ENCODE measurements around the gene HPN. TPM values are rescaled to one million over a fixed set of nuclear protein-coding genes. Genes with fewer than 3 reads are reported as not detected.
"Not testable (repeated sequence)": the region's sequence is repeated elsewhere in the genome, so short reads cannot be mapped to it uniquely, and the experiment has no call there.

Gene HPN
- total and polyA plus RNA-seq, 2 experiments from 2014 or later = 14.0 to 17.4 TPM

DNA sequence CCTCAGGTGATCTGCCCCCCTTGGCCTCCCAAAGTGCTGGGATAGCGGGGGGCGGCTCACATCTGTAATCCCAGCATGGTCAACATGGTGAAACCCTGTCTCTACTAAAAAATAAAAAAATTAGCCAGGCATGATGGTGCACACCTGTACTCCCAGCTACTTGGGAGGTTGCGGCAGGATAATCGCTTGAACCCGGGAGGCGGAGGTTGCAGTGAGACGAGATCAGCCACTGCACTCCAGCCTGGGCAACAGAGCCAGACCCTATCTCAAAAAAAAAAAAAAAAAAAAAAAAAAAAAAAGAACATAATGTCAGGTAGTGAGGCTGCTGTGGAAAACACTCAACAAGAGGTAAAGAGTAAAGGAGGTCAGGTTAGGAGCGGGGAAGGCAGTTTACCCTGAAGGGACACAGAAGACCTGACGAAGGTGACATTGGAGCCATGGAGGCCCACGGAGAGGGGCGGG is 12.2 kb upstream of the HPN start:
- not testable (repeated sequence) for H3K27ac ChIP-seq (ENCODE audit: low read depth); H2AFZ ChIP-seq; H3K4me1 Mint-ChIP-seq; H3K9me2 ChIP-seq (ENCODE audit: insufficient read depth); H3K79me2 ChIP-seq (replicated peaks; ENCODE audit: insufficient read depth); ATAC-seq; H3K27ac Mint-ChIP-seq; DNase-seq (ENCODE audit: low spot score); H3K9me3 Mint-ChIP-seq
- Mint-ChIP-seq H3K36me3 (ENCODE audit: low read depth) (peaks cover 40% of the 10 kb centered on the region), H3K4me3 (peak overlapping the region; percentile 51; the same call in 2 of the 3 replicates), H3K27me3 (ENCODE audit: insufficient read depth, low read depth, poor library complexity) (peaks cover 45% of the 10 kb centered on the region)
- Histone ChIP-seq H4K20me1 (replicated peaks; ENCODE audit: insufficient read depth) (peaks cover 11% of the 10 kb centered on the region; the same call in 1 of the 2 replicates), H3K4me3 (peak overlapping the region; percentile 66; the same call in 1 of the 2 replicates), H3K4me2 (peak overlapping the region; percentile 86), H3K36me3 (ENCODE audit: insufficient read depth) (peaks cover 25% of the 10 kb centered on the region), H3K4me1 (ENCODE audit: insufficient read depth) (peaks cover 15% of the 10 kb centered on the region), H3K27me3 (ENCODE audit: insufficient read depth) (peaks cover 34% of the 10 kb centered on the region), H3F3A (replicated peaks; ENCODE audit: low read depth) (peaks cover 50% of the 10 kb centered on the region)
- TF ChIP-seq POLR2AphosphoS5 (IDR thresholded peaks at IDR 0.05; ENCODE audit: low read depth) = peak; percentile 65

DNA sequence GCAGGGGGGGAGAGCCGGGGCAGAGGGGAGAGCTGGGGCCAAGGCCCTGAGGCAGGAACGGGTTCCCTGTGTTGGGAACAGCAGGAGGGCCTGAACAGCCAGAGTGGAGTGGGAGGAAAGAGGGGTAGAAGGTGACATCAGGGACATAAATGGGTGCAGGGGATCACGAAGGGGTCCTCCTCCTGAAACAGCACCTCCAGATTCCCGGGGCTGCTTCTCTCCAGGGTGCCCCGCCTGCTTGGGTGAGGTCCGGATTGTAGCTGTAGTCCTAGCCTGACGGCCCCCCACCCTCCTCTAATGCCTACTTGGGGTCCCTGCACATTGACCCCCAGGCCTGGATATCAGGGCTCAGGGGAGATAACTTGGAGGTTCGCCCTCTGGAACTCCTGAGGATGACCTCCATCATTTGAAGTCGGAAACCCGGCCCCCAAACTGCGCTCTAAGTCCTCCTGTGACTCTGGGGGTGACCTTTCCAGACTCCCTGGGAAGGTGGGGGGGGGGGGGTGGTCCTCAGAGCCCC is 11.7 kb upstream of the HPN start:
- Histone ChIP-seq H3K27ac (ENCODE audit: low read depth) (no peak overlapping the region), H3K4me2 (peak overlapping the region; percentile 86), H3K9me2 (ENCODE audit: insufficient read depth) (no peaks in the 10 kb centered on the region), H3K4me3 (peak overlapping the region; percentile 66), H2AFZ (no peak overlapping the region; the same call in 1 of the 2 replicates), H3K4me1 (ENCODE audit: insufficient read depth) (peaks cover 15% of the 10 kb centered on the region), H3F3A (replicated peaks; ENCODE audit: low read depth) (peaks cover 50% of the 10 kb centered on the region), H4K20me1 (replicated peaks; ENCODE audit: insufficient read depth) (peaks cover 11% of the 10 kb centered on the region; the same call in 1 of the 2 replicates), H3K36me3 (ENCODE audit: insufficient read depth) (peaks cover 25% of the 10 kb centered on the region), H3K79me2 (replicated peaks; ENCODE audit: insufficient read depth) (no peaks in the 10 kb centered on the region), H3K27me3 (ENCODE audit: insufficient read depth) (peaks cover 34% of the 10 kb centered on the region)
- Mint-ChIP-seq H3K9me3 (peaks cover 7% of the 10 kb centered on the region; the same call in 2 of the 3 replicates), H3K4me1 (peaks cover 6% of the 10 kb centered on the region; the same call in 2 of the 3 replicates), H3K27ac (no peak overlapping the region), H3K36me3 (ENCODE audit: low read depth) (peaks cover 35% of the 10 kb centered on the region), H3K4me3 (peak overlapping the region; percentile 51), H3K27me3 (ENCODE audit: insufficient read depth, low read depth, poor library complexity) (peaks cover 48% of the 10 kb centered on the region)
- TF ChIP-seq, protein P1, sequence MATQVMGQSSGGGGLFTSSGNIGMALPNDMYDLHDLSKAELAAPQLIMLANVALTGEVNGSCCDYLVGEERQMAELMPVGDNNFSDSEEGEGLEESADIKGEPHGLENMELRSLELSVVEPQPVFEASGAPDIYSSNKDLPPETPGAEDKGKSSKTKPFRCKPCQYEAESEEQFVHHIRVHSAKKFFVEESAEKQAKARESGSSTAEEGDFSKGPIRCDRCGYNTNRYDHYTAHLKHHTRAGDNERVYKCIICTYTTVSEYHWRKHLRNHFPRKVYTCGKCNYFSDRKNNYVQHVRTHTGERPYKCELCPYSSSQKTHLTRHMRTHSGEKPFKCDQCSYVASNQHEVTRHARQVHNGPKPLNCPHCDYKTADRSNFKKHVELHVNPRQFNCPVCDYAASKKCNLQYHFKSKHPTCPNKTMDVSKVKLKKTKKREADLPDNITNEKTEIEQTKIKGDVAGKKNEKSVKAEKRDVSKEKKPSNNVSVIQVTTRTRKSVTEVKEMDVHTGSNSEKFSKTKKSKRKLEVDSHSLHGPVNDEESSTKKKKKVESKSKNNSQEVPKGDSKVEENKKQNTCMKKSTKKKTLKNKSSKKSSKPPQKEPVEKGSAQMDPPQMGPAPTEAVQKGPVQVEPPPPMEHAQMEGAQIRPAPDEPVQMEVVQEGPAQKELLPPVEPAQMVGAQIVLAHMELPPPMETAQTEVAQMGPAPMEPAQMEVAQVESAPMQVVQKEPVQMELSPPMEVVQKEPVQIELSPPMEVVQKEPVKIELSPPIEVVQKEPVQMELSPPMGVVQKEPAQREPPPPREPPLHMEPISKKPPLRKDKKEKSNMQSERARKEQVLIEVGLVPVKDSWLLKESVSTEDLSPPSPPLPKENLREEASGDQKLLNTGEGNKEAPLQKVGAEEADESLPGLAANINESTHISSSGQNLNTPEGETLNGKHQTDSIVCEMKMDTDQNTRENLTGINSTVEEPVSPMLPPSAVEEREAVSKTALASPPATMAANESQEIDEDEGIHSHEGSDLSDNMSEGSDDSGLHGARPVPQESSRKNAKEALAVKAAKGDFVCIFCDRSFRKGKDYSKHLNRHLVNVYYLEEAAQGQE (IDR thresholded peaks at IDR 0.05; ENCODE audit: unreplicated experiment) = no peak
- no peak for TF ChIP-seq NANOG (IDR thresholded peaks at IDR 0.05; ENCODE audit: borderline replicate concordance)
- no peak for TF ChIP-seq CREB1 (CRISPR knock-in tag; IDR thresholded peaks at IDR 0.05; ENCODE audit: low read depth)
- TF ChIP-seq, protein P2, sequence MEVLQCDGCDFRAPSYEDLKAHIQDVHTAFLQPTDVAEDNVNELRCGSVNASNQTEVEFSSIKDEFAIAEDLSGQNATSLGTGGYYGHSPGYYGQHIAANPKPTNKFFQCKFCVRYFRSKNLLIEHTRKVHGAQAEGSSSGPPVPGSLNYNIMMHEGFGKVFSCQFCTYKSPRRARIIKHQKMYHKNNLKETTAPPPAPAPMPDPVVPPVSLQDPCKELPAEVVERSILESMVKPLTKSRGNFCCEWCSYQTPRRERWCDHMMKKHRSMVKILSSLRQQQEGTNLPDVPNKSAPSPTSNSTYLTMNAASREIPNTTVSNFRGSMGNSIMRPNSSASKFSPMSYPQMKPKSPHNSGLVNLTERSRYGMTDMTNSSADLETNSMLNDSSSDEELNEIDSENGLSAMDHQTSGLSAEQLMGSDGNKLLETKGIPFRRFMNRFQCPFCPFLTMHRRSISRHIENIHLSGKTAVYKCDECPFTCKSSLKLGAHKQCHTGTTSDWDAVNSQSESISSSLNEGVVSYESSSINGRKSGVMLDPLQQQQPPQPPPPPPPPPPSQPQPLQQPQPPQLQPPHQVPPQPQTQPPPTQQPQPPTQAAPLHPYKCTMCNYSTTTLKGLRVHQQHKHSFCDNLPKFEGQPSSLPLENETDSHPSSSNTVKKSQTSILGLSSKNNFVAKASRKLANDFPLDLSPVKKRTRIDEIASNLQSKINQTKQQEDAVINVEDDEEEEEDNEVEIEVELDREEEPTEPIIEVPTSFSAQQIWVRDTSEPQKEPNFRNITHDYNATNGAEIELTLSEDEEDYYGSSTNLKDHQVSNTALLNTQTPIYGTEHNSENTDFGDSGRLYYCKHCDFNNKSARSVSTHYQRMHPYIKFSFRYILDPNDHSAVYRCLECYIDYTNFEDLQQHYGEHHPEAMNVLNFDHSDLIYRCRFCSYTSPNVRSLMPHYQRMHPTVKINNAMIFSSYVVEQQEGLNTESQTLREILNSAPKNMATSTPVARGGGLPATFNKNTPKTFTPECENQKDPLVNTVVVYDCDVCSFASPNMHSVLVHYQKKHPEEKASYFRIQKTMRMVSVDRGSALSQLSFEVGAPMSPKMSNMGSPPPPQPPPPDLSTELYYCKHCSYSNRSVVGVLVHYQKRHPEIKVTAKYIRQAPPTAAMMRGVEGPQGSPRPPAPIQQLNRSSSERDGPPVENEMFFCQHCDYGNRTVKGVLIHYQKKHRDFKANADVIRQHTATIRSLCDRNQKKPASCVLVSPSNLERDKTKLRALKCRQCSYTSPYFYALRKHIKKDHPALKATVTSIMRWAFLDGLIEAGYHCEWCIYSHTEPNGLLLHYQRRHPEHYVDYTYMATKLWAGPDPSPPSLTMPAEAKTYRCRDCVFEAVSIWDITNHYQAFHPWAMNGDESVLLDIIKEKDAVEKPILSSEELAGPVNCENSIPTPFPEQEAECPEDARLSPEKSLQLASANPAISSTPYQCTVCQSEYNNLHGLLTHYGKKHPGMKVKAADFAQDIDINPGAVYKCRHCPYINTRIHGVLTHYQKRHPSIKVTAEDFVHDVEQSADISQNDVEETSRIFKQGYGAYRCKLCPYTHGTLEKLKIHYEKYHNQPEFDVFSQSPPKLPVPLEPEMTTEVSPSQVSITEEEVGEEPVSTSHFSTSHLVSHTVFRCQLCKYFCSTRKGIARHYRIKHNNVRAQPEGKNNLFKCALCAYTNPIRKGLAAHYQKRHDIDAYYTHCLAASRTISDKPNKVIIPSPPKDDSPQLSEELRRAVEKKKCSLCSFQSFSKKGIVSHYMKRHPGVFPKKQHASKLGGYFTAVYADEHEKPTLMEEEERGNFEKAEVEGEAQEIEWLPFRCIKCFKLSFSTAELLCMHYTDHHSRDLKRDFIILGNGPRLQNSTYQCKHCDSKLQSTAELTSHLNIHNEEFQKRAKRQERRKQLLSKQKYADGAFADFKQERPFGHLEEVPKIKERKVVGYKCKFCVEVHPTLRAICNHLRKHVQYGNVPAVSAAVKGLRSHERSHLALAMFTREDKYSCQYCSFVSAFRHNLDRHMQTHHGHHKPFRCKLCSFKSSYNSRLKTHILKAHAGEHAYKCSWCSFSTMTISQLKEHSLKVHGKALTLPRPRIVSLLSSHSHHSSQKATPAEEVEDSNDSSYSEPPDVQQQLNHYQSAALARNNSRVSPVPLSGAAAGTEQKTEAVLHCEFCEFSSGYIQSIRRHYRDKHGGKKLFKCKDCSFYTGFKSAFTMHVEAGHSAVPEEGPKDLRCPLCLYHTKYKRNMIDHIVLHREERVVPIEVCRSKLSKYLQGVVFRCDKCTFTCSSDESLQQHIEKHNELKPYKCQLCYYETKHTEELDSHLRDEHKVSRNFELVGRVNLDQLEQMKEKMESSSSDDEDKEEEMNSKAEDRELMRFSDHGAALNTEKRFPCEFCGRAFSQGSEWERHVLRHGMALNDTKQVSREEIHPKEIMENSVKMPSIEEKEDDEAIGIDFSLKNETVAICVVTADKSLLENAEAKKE (CRISPR knock-in tag; IDR thresholded peaks at IDR 0.05) = no peak
- TF ChIP-seq EZH2 (IDR thresholded peaks at IDR 0.05; ENCODE audit: low read depth, unreplicated experiment) = no peak
- TF ChIP-seq POLR2AphosphoS5 (IDR thresholded peaks at IDR 0.05; ENCODE audit: low read depth) = 0 out of 2 replicates have a peak, but pooled peaks have one; percentile 11
- ATAC-seq (peak; percentile 4), DNase-seq (ENCODE audit: low spot score) (peak; percentile 60)

Data from GM23338 (cell line).